ENCODE data around the gene CCDC106. TPM values are rescaled to one million over a fixed set of nuclear protein-coding genes. Genes with fewer than 3 reads are reported as not detected.

The CCDC106 gene
- total RNA-seq, 1 donor from 2014 or later = 12.2 TPM

GRCh38 chr19:55694656-55695491 is 46.9 kb downstream of the CCDC106 start:
- Mint-ChIP-seq H3K4me3 (ENCODE audit: unreplicated experiment) (no peak overlapping the region), H3K4me1 (ENCODE audit: low read depth, unreplicated experiment) (no peaks in the 10 kb centered on the region), H3K27ac (ENCODE audit: unreplicated experiment) (no peak overlapping the region), H3K27me3 (ENCODE audit: low read depth, unreplicated experiment) (no peaks in the 10 kb centered on the region), H3K36me3 (ENCODE audit: low read depth, unreplicated experiment) (peaks cover 19% of the 10 kb centered on the region), H3K9me3 (ENCODE audit: unreplicated experiment) (no peaks in the 10 kb centered on the region)
- Histone ChIP-seq H3K4me3 (ENCODE audit: insufficient read depth, low read depth, low read length) (no peak overlapping the region), H3K9ac (ENCODE audit: low read length) (no peak overlapping the region), H3K4me1 (ENCODE audit: insufficient read depth, low read length) (no peaks in the 10 kb centered on the region), H3K27me3 (ENCODE audit: insufficient read depth, low read length) (no peaks in the 10 kb centered on the region), H4K20me1 (ENCODE audit: insufficient read depth, low read length) (no peaks in the 10 kb centered on the region), H3K36me3 (ENCODE audit: insufficient read depth, low read length) (peaks cover 5% of the 10 kb centered on the region), H3K27ac (ENCODE audit: low read depth, low read length) (no peak overlapping the region), H2AFZ (ENCODE audit: low read depth, low read length) (no peak overlapping the region), H3K4me2 (ENCODE audit: low read length) (no peak overlapping the region), H3K9me3 (ENCODE audit: insufficient read depth, low read depth, low read length) (no peaks in the 10 kb centered on the region), H3K79me2 (ENCODE audit: insufficient read depth, low read length) (no peaks in the 10 kb centered on the region)
- TF ChIP-seq, protein P1, sequence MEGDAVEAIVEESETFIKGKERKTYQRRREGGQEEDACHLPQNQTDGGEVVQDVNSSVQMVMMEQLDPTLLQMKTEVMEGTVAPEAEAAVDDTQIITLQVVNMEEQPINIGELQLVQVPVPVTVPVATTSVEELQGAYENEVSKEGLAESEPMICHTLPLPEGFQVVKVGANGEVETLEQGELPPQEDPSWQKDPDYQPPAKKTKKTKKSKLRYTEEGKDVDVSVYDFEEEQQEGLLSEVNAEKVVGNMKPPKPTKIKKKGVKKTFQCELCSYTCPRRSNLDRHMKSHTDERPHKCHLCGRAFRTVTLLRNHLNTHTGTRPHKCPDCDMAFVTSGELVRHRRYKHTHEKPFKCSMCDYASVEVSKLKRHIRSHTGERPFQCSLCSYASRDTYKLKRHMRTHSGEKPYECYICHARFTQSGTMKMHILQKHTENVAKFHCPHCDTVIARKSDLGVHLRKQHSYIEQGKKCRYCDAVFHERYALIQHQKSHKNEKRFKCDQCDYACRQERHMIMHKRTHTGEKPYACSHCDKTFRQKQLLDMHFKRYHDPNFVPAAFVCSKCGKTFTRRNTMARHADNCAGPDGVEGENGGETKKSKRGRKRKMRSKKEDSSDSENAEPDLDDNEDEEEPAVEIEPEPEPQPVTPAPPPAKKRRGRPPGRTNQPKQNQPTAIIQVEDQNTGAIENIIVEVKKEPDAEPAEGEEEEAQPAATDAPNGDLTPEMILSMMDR (IDR thresholded peaks at IDR 0.05; ENCODE audit: insufficient read depth, low read depth, low read length) = no peak
- TF ChIP-seq EZH2 (IDR thresholded peaks at IDR 0.05; ENCODE audit: insufficient read depth, low read length) = no peak
- FAIRE-seq = no peak
- no peak for DNase-seq (ENCODE audit: low read depth)

- H3K79me2 ChIP-seq (ENCODE audit: insufficient read depth, low read length) = no peaks in the 10 kb centered on the region
- H3K9ac ChIP-seq (ENCODE audit: low read length) = no peak overlapping the region
- no peaks in the 10 kb centered on the region for H3K9me3 ChIP-seq (ENCODE audit: insufficient read depth, low read depth, low read length)
- no peaks in the 10 kb centered on the region for H3K27me3 Mint-ChIP-seq (ENCODE audit: low read depth, unreplicated experiment)
- H3K4me2 ChIP-seq (ENCODE audit: low read length) = no peak overlapping the region
- no peak overlapping the region for H3K4me3 Mint-ChIP-seq (ENCODE audit: unreplicated experiment)
- H3K9me3 Mint-ChIP-seq (ENCODE audit: unreplicated experiment) = no peaks in the 10 kb centered on the region
- no peak overlapping the region for H2AFZ ChIP-seq (ENCODE audit: low read depth, low read length)
- no peaks in the 10 kb centered on the region for H3K27me3 ChIP-seq (ENCODE audit: insufficient read depth, low read length)
- TF ChIP-seq EZH2 (IDR thresholded peaks at IDR 0.05; ENCODE audit: insufficient read depth, low read length) = no peak
- TF ChIP-seq, protein P1 (IDR thresholded peaks at IDR 0.05; ENCODE audit: insufficient read depth, low read depth, low read length) = no peak
- no peak overlapping the region for H3K27ac ChIP-seq (ENCODE audit: low read depth, low read length)
- no peaks in the 10 kb centered on the region for H4K20me1 ChIP-seq (ENCODE audit: insufficient read depth, low read length)
- peaks cover 5% of the 10 kb centered on the region for H3K36me3 ChIP-seq (ENCODE audit: insufficient read depth, low read length)
- H3K4me3 ChIP-seq (ENCODE audit: insufficient read depth, low read depth, low read length) = no peak overlapping the region
- H3K27ac Mint-ChIP-seq (ENCODE audit: unreplicated experiment) = no peak overlapping the region
- H3K4me1 ChIP-seq (ENCODE audit: insufficient read depth, low read length) = no peaks in the 10 kb centered on the region
- peaks cover 22% of the 10 kb centered on the region for H3K36me3 Mint-ChIP-seq (ENCODE audit: low read depth, unreplicated experiment)
- H3K4me1 Mint-ChIP-seq (ENCODE audit: low read depth, unreplicated experiment) = no peaks in the 10 kb centered on the region
- DNase-seq (ENCODE audit: low read depth) = no peak
- no peak for FAIRE-seq
These were observed 47.7 kb downstream of the CCDC106 start for GRCh38 chr19:55695511-55696290.
